ENCODE measurements around the gene SZT2. TPM values are rescaled to one million over a fixed set of nuclear protein-coding genes. Genes with fewer than 3 reads are reported as not detected.

The SZT2 gene
- total RNA-seq, 1 donor from 2014 or later, result 33.6 TPM

DNA sequence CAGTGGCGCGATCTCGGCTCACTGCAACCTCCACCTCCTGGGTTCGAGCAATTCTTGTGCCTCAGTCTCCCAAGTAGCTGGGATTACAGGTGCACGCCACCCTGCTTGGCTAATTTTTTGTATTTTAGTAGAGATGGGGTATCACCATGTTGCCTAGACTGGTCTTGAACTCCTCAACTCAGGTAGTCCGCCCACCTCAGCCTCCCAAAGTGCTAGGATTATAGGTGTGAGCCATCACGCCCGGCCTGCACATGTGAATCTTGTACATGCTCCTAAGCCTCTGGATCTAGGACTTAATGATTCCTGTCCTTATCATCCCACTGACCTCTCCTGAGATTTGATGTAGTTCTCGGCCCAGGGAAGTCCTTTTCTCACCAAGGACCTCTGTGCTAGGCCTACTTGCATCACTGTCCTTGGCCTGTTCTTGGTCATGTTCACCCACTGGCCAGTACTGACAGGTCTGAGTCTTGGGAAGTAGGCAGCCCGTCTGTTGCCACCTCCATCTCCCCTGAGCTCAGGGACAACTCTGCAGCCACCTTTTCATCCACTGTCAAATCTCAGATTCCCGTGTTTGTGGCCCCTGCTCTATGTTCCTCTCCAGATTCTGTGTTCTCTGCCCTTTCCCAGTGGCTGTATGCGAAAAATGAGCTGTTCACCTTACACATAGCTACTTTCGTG lies 54.6 kb downstream of the SZT2 start:
- DNase-seq (ENCODE audit: low spot score), result no peak
- peaks cover 36% of the 10 kb centered on the region for H3K36me3 Mint-ChIP-seq (ENCODE audit: low read depth)
- no peak overlapping the region for H3K4me3 Mint-ChIP-seq (ENCODE audit: unreplicated experiment)
- no peaks in the 10 kb centered on the region for H3K27me3 Mint-ChIP-seq (ENCODE audit: low read depth)
- TF ChIP-seq, protein P1, sequence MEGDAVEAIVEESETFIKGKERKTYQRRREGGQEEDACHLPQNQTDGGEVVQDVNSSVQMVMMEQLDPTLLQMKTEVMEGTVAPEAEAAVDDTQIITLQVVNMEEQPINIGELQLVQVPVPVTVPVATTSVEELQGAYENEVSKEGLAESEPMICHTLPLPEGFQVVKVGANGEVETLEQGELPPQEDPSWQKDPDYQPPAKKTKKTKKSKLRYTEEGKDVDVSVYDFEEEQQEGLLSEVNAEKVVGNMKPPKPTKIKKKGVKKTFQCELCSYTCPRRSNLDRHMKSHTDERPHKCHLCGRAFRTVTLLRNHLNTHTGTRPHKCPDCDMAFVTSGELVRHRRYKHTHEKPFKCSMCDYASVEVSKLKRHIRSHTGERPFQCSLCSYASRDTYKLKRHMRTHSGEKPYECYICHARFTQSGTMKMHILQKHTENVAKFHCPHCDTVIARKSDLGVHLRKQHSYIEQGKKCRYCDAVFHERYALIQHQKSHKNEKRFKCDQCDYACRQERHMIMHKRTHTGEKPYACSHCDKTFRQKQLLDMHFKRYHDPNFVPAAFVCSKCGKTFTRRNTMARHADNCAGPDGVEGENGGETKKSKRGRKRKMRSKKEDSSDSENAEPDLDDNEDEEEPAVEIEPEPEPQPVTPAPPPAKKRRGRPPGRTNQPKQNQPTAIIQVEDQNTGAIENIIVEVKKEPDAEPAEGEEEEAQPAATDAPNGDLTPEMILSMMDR (IDR thresholded peaks at IDR 0.05), result no peak
- H3K27ac Mint-ChIP-seq (ENCODE audit: unreplicated experiment), result no peak overlapping the region
- H3K9me3 Mint-ChIP-seq (ENCODE audit: low read depth), result no peaks in the 10 kb centered on the region
- no peaks in the 10 kb centered on the region for H3K4me1 Mint-ChIP-seq (ENCODE audit: low read depth)

DNA sequence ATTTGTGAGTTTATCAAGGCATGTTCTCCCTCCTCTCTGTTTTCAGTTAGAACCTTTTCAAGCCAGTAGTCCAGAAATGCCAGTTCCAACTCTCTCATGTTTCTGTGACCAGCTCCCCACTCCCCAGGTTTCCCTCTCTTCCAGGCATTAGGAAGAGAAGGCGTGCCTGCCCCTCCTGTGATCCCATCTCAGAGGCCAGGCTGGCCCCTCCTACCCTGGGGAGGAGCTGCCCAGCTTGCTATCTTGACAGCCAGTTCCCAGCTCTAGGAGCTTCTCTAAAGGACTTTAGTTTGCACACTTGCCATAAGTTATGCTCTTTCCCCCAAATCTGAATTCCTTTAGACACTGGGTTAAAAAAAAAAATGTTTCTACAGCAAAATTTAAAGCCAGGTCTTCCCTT lies 55.1 kb downstream of the SZT2 start:
- TF ChIP-seq, protein P1 (IDR thresholded peaks at IDR 0.05), result no peak
- peaks cover 37% of the 10 kb centered on the region for H3K36me3 Mint-ChIP-seq (ENCODE audit: low read depth)
- no peak for DNase-seq (ENCODE audit: low spot score)
- no peaks in the 10 kb centered on the region for H3K27me3 Mint-ChIP-seq (ENCODE audit: low read depth)
- no peak overlapping the region for H3K27ac Mint-ChIP-seq (ENCODE audit: unreplicated experiment)
- H3K9me3 Mint-ChIP-seq (ENCODE audit: low read depth), result no peaks in the 10 kb centered on the region
- no peak overlapping the region for H3K4me3 Mint-ChIP-seq (ENCODE audit: unreplicated experiment)
- H3K4me1 Mint-ChIP-seq (ENCODE audit: low read depth), result no peaks in the 10 kb centered on the region

DNA sequence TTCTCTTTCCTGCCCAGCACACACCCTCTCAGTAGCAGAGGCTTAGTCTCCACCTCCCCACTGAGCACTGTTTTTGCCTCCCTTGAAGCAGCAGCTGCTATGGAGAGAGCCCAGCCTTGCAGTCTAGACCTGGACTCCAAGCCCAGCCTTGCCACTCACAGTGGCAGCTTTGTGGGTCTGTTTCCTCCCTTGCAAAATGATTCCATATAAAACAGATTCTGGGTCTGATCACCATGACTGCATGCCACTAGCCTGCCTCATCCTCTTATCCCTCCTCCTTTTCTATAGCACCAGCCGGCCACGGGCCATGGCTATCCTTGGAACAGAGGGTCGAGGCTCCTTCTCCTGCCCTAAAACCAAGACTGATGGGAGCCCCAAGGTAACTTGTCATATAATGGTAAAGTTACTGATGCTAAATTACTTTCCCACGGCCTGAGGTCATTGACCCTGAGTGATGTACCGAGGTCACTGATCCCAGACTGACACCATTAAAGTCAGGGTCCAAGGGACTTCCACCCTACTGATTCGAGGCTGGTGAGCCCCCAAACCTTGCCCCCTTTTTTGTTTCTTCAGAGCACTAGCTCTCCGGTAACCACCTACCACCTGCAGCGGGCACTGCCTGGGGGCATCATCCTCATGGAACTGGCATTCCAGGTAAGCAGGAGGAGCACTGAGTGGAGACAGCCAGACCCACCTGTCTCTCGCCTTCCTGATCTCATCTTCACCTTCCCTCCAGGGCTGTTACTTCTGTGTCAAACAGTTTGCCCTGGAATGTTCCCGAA lies 56.1 kb downstream of the SZT2 start:
- no peaks in the 10 kb centered on the region for H3K4me1 Mint-ChIP-seq (ENCODE audit: low read depth)
- no peak for DNase-seq (ENCODE audit: low spot score)
- H3K4me3 Mint-ChIP-seq (ENCODE audit: unreplicated experiment), result no peak overlapping the region
- no peak overlapping the region for H3K27ac Mint-ChIP-seq (ENCODE audit: unreplicated experiment)
- no peaks in the 10 kb centered on the region for H3K27me3 Mint-ChIP-seq (ENCODE audit: low read depth)
- peaks cover 44% of the 10 kb centered on the region for H3K36me3 Mint-ChIP-seq (ENCODE audit: low read depth)
- TF ChIP-seq, protein P1 (IDR thresholded peaks at IDR 0.05), result no peak
- no peaks in the 10 kb centered on the region for H3K9me3 Mint-ChIP-seq (ENCODE audit: low read depth)

DNA sequence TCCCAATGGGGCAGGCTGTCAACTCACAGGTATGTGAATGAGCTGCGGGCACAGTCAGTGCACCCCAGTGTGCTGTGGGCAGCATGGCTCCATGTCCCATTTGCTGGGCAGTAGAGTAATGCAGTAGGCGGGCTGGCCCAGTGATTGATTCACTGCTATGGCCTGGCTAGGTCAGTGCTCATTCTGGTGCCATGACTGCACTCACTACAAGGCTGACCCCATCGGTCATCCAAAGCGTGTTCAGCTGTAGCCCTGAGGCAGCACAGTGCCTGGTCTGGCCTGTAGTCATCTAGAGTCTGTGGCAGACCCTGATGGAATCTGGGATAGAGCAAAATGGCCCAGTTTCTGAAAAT lies 56.7 kb downstream of the SZT2 start:
- DNase-seq (ENCODE audit: low spot score), result no peak
- Mint-ChIP-seq H3K4me3 (ENCODE audit: unreplicated experiment) (no peak overlapping the region), H3K9me3 (ENCODE audit: low read depth) (no peaks in the 10 kb centered on the region), H3K27me3 (ENCODE audit: low read depth) (no peaks in the 10 kb centered on the region), H3K36me3 (ENCODE audit: low read depth) (peaks cover 43% of the 10 kb centered on the region), H3K27ac (ENCODE audit: unreplicated experiment) (no peak overlapping the region), H3K4me1 (ENCODE audit: low read depth) (no peaks in the 10 kb centered on the region)
- TF ChIP-seq, protein P1 (IDR thresholded peaks at IDR 0.05), result no peak

DNA sequence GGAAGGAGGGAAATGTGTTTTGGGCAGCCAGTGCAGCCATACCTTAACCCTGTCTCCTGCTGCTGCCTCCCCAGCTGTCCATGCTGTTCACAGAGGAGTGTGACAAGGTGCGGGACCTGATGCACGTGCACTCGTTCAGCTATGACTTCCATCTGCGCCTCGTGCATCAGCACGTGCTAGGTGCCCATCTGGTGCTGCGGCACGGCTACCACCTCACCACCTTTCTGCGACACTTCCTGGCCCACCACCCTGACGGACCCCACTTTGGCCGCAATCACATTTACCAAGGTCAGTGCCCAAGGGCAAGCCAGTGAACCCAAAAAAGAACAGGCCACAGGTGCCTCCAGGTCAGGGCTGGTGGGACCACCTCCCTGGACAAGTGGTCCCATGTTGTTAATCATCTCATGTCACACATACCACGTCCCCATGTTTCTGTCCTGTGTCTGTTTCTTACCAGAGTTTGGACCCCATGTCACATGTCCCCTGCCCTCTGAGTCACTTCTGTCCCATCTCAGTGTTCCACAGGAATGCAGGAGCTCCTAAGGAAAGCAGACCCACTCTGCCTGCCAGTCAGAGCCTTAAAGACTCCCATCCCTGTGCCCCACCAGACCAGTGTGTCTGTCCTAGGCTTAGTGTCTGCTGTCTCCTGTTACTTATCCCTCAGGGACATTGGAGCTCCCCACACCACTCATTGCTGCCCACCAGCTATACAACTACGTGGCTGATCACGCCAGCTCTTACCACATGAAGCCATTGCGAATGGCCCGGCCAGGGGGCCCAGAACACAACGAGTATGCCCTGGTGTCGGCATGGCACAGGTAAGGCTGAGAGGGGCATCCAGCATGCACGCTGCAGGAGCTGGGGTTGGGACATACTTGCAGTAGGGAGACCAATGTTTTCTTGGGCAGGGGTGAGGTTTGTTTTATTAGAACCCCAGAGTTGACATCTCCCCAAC lies 57.5 kb downstream of the SZT2 start:
- Mint-ChIP-seq H3K4me3 (ENCODE audit: unreplicated experiment) (no peak overlapping the region), H3K36me3 (ENCODE audit: low read depth) (peaks cover 42% of the 10 kb centered on the region), H3K9me3 (ENCODE audit: low read depth) (no peaks in the 10 kb centered on the region), H3K27ac (ENCODE audit: unreplicated experiment) (no peak overlapping the region), H3K4me1 (ENCODE audit: low read depth) (peaks cover 4% of the 10 kb centered on the region), H3K27me3 (ENCODE audit: low read depth) (no peaks in the 10 kb centered on the region)
- no peak for DNase-seq (ENCODE audit: low spot score)
- TF ChIP-seq, protein P1 (IDR thresholded peaks at IDR 0.05), result no peak

Measured in chondrocyte (in vitro differentiated cells).